ENCODE data around the gene TMEM200C. TPM values are rescaled to one million over a fixed set of nuclear protein-coding genes. Genes with fewer than 3 reads are reported as not detected.

Gene TMEM200C
- total and polyA plus RNA-seq, 2 donors (not counting 1 experiment from before 2014, with no cell fraction given), result not detected

- H3K27ac Mint-ChIP-seq, result no peak overlapping the region
- CTCF ChIA-PET, result no interaction called here
- H3K4me1 Mint-ChIP-seq, result no peaks in the 10 kb centered on the region
Observed at GRCh38 chr18:5884375-5884774, 10.9 kb downstream of the TMEM200C start.

GRCh38 chr18:5879479-5879882 is 15.8 kb downstream of the TMEM200C start:
- no peak overlapping the region for H3K9ac ChIP-seq (ENCODE audit: low read length)
- DNase-seq, result peak; percentile 14
- TF ChIP-seq CTCF (IDR thresholded peaks at IDR 0.05), result peak; percentile 80
- TF ChIP-seq EZH2 (IDR thresholded peaks at IDR 0.05; ENCODE audit: borderline replicate concordance, insufficient read depth, low read depth, low read length, poor library complexity, severe bottlenecking), result no peak
- ChIA-PET CTCF (interaction anchor here (0.8 to 3.3 kb wide), 6 partner anchors 9 to 1007 kb away, joined by 3 to 16 read pairs (median 8); no protein-coding TSS in a partner anchor), POLR2A (no interaction called here)
- H2AFZ ChIP-seq (ENCODE audit: insufficient read depth, low read depth, low read length, poor library complexity, severe bottlenecking), result no peak overlapping the region
- H3K4me1 ChIP-seq (ENCODE audit: control insufficient read depth in 2 of 2, insufficient read depth in 2 of 2, low read length in 2 of 2), result no peaks in the 10 kb centered on the region
- no peak for ATAC-seq (ENCODE audit: low read depth)
- no peak overlapping the region for H3K27ac Mint-ChIP-seq
- no peaks in the 10 kb centered on the region for H3K4me1 Mint-ChIP-seq
- H3K4me3 ChIP-seq (ENCODE audit: control extremely low read depth in 1 of 5, extremely low read depth in 1 of 5, insufficient read depth in 1 of 5, low read depth in 2 of 5, low read length in 4 of 5), result no peak overlapping the region
- H3K36me3 ChIP-seq (replicated peaks in 1 of 2; ENCODE audit: control extremely low read depth in 1 of 2, control insufficient read depth in 1 of 2, extremely low read depth in 1 of 2, insufficient read depth in 2 of 2, low read length in 1 of 2), result no peaks in the 10 kb centered on the region
- intact Hi-C loops (cut with micrococcal nuclease), result no loop called here
- no peaks in the 10 kb centered on the region for H3K9me3 Mint-ChIP-seq (ENCODE audit: insufficient read depth)
- H3K27me3 ChIP-seq (replicated peaks in 1 of 4; ENCODE audit: control extremely low read depth in 1 of 4, control insufficient read depth in 3 of 4, insufficient read depth in 4 of 4, low read length in 3 of 4), result no peaks in the 10 kb centered on the region
- no peaks in the 10 kb centered on the region for H3K9me3 ChIP-seq (ENCODE audit: control extremely low read depth in 1 of 3, control insufficient read depth in 2 of 3, insufficient read depth in 1 of 3, low read length in 2 of 3)
- peaks cover 20% of the 10 kb centered on the region for H3K27me3 Mint-ChIP-seq
- H3K4me3 Mint-ChIP-seq, result no peak overlapping the region
- H3K4me2 ChIP-seq (replicated peaks; ENCODE audit: low read depth, low read length, poor library complexity, severe bottlenecking), result no peak overlapping the region
- H4K20me1 ChIP-seq (ENCODE audit: control insufficient read depth, insufficient read depth, low read length, poor library complexity, severe bottlenecking), result no peaks in the 10 kb centered on the region
- no peaks in the 10 kb centered on the region for H3K79me2 ChIP-seq (ENCODE audit: control insufficient read depth, insufficient read depth, low read length)
- no peak overlapping the region for H3K27ac ChIP-seq (ENCODE audit: low read length in 2 of 2)

More at GRCh38 chr18:5884375-5884774, 10.9 kb downstream of the TMEM200C start:
- POLR2A ChIA-PET, result no interaction called here
- Mint-ChIP-seq H3K4me3 (no peak overlapping the region), H3K9me3 (ENCODE audit: insufficient read depth) (no peaks in the 10 kb centered on the region), H3K27me3 (peaks cover 25% of the 10 kb centered on the region)
- TF ChIP-seq EZH2 (IDR thresholded peaks at IDR 0.05; ENCODE audit: borderline replicate concordance, insufficient read depth, low read depth, low read length, poor library complexity, severe bottlenecking), result no peak
- no peak for TF ChIP-seq CTCF (IDR thresholded peaks at IDR 0.05)
- WGBS (ENCODE audit: insufficient coverage), result no CpG with 5 or more reads among the region's 1 CpG
- no peak overlapping the region for H3K4me3 ChIP-seq (ENCODE audit: control extremely low read depth in 1 of 5, extremely low read depth in 1 of 5, insufficient read depth in 1 of 5, low read depth in 2 of 5, low read length in 4 of 5)
- ATAC-seq (ENCODE audit: low read depth) (no peak), DNase-seq (no peak)
- H3K36me3 ChIP-seq (replicated peaks in 1 of 2; ENCODE audit: control extremely low read depth in 1 of 2, control insufficient read depth in 1 of 2, extremely low read depth in 1 of 2, insufficient read depth in 2 of 2, low read length in 1 of 2), result no peaks in the 10 kb centered on the region
- intact Hi-C loops (cut with micrococcal nuclease), result no loop called here
- H3K4me2 ChIP-seq (replicated peaks; ENCODE audit: low read depth, low read length, poor library complexity, severe bottlenecking), result no peak overlapping the region
- H3K4me1 ChIP-seq (ENCODE audit: control insufficient read depth in 2 of 2, insufficient read depth in 2 of 2, low read length in 2 of 2), result no peaks in the 10 kb centered on the region
- no peaks in the 10 kb centered on the region for H3K79me2 ChIP-seq (ENCODE audit: control insufficient read depth, insufficient read depth, low read length)
- H3K9me3 ChIP-seq (ENCODE audit: control extremely low read depth in 1 of 3, control insufficient read depth in 2 of 3, insufficient read depth in 1 of 3, low read length in 2 of 3), result no peaks in the 10 kb centered on the region
- H3K27me3 ChIP-seq (replicated peaks in 1 of 4; ENCODE audit: control extremely low read depth in 1 of 4, control insufficient read depth in 3 of 4, insufficient read depth in 4 of 4, low read length in 3 of 4), result peaks cover 0 to 20% (median 4%) of the 10 kb centered on the region in 4 experiments
- no peak overlapping the region for H3K9ac ChIP-seq (ENCODE audit: low read length)
- H3K27ac ChIP-seq (ENCODE audit: low read length in 2 of 2), result no peak overlapping the region
- H4K20me1 ChIP-seq (ENCODE audit: control insufficient read depth, insufficient read depth, low read length, poor library complexity, severe bottlenecking), result no peaks in the 10 kb centered on the region
- no peak overlapping the region for H2AFZ ChIP-seq (ENCODE audit: insufficient read depth, low read depth, low read length, poor library complexity, severe bottlenecking)
